Fibroblast of gingiva (primary cell): Measurements from ENCODE around the gene CDH23.

Experiments
- DNase-seq: peaks from one replicate; pipeline ENCODE4 v3.0.0-alpha.2; 2011; ENCODE audit warnings: low read depth

CDH23 gene

DNA sequence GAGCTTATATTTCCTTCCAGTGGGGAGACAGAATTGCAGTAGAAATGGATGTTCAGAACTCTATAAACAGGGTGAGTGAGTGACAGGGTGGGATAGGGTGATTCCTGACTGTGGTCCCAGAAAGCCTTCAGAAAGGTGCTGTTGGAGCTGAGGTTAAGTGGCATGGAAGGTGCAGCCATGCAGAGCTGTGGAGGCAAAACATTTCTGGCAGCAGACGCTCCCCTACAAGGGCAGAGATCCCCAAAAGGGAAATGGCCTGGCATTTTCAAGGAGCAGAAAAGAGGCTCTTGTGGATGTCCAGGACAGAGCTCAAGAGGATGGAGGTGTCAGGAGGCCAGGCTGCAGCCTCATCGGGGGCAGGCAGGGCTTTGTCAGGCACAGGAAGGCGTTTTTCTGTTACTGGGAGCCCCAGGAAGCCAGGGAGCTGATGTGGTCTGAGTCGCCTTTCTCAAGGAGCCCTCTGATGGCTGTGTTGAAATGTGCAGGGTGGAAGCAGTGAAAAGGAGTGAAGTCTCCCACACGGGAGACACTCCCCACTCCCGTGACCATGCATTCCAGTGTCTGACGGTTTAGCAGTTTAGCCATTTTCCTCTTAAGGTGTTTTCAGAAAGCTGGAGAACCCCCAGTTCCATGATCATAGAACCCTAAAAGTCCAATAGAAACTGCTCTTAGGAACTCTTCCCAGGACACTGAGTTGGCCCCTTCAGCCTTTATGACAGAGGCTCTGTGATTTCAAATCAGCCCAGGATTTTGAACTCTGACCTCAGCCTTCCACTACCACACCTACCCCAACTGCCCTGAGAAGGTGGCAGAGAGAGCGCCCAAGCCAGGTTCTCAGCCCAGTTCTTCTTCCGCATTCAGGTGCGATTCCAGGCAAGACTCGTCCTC is 226.6 kb downstream of the CDH23 start:
- no peak for DNase-seq

DNA sequence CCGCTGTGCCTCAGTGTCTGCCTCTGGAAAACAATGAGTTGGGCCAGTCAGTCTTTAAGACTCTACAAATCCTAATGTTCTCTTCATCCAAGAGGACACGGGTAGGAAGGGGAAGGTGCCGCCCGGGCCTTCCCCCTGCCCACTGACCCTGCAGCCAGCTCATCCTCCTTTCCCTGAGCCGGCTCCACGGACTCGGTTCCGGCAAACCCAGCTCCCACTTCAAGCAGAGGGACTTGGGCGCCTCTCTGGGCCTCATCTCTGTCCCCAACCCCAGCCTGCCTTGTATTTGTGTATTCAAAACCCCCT is 227.2 kb downstream of the CDH23 start:
- DNase-seq: no peak

DNA sequence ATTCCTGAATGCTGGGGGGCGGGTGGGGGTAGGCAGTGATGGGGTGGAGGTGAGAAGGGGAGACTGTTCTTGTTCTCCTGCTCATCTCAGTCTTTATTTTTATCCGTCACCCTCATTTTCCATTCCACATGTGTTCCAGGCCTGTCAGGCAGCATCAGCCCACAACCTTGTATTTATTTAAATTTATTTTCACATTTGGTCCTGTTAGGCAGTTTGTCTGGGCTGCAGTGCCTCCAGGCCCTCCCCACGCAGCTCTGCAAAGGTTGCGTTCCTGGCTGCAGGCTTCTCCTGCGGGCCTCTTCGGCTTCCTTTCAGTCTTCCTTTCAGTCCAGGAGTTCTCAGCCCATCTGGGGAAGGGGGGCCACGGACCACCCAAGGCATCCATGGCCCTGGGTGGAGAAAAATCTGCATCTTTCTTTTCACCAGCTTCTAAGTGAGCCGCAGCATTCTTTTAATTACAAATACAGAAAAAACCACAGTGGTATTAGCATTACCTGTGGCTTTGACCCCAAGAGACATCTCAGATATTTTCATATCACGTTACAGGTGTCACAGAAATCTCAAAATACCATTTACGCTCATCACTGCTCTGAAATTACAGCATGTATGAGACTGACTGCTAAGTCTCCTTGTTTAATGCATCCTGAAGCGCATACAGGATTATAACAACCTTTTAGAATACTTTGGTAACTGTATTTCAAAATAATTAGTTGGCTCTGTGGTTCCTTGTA is 228.9 kb downstream of the CDH23 start:
- DNase-seq: no peak

DNA sequence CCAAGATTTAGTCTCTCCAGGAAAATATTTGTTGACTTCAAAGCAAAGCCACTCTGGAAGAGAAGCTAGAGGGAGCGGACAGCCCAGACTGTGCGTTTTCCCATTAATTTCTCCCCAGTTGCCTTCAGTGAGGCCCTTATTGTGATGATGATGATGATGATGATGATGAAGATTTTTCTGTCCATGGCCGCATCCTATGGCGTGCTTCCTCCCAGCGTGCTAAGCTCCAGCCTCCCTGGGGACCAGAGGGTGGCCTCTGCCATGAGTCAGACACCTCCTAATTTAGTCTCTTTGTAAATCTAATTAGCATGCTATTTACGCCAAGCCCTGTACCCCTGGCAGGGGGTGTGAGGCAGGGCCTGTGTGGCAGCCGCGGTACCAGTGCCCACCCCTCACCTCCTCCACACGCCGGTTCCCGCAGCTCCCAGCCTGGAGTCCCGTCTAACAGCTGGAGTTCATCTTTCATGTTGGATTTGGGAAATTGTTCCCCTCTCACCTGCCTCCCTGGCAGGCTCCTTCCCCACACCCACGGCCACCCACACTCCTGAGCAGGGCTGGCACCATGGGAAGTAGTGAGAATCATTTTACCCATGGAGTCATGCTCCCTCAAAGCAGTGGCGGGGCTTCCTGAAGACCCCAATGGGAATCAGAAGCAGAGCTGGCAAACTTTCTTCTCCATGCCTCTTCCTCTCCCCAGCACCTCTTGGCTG is 230.7 kb downstream of the CDH23 start:
- DNase-seq: no peak

DNA sequence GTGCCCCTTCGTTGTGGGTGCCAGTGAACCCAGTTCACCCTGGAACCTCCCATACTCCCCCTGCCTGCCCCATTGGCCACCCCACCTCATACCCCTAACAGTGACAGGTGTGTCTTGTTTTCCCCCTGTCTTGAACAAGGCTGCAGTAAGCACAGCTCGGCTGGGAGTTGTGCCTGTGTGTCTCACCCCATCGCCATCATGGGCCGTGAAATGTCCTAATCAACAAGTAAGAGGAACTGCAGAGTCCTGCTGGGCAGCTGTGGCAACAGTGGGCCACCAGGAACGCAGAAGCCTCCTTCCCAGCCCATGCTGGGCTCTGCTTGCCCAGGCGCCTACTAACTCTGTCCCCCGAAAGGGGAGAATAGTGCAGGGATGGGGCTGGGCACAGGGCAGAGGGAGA is 231.2 kb downstream of the CDH23 start:
- DNase-seq: no peak

DNA sequence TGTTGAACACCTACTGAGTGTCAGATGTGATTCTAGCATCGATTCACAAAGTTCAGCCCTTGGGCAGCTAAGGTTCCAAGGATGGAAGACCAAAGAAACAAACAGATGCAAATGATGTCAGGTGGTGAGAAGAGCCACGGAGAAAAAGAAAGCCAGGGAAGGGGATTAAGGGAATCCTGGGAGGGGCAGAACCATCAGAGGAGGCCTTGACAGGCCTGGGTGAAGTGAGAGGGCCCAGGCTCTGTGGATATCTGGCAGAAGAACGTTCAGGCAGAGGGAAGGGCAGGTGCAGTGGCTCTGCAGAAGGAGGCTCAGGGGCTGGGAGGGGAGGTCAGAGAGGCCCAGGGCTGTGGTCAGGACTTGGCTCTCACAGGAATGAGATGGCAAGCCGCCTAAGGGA is 232.4 kb downstream of the CDH23 start:
- no peak for DNase-seq

DNA sequence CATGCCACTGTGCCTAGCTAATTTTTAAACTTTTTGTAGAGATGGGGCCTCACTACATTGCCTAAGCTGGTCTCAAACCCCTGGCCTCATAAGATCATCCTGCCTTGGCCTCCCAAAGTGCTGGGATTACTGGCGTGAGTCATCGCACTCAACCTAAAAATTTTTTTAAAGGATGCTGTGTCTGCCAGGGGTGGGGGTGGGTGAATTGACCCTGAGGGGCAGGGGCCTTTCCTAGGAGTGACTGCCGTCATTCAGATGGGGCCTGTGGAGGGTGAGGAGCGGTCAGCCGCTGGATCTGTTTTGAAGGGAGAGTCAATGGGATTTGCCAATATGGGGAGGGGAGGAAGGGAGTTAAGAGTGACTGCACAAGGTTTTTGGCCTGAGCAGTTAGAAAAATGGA is 233.4 kb downstream of the CDH23 start:
- DNase-seq: no peak

DNA sequence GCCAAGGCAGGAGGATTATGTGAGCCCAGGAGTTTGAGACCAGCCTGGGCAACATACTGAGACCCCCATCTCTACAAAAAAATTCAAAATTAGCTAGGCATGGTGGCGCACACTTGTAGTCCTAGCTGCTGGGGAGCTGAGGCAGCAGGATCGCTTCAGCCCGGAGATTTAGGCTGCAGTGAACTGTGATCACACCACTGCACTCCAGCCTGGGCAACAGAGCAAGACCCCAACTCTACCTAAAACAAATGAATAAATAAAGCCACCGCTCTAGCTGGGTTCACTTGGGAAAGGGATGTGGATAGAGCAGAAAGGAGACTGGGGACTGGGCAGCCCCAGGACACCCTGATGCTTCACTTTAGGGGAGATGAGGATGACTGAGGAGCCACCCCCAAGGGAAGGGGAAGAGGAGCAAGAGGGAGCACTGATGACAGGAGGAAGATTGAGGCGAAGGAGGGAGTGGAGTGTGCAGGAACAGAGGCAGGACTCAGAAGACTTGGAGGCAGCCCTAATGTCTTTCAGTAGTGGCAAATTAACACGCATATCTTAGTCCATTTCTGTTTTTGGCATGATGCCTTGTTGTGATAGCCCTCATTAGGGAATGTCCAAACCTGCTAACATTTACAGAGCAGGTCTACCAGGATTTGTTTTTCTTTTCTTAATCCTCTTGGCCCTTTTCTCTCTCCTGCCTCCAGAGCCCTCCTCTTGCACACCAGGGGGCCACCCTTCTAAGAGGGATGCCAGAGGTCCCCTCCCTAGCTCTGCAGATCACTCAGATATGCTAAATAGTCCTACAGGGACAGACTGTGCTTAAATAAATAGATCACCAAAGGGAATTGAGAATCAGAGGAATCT is 234.5 kb downstream of the CDH23 start:
- DNase-seq: no peak

DNA sequence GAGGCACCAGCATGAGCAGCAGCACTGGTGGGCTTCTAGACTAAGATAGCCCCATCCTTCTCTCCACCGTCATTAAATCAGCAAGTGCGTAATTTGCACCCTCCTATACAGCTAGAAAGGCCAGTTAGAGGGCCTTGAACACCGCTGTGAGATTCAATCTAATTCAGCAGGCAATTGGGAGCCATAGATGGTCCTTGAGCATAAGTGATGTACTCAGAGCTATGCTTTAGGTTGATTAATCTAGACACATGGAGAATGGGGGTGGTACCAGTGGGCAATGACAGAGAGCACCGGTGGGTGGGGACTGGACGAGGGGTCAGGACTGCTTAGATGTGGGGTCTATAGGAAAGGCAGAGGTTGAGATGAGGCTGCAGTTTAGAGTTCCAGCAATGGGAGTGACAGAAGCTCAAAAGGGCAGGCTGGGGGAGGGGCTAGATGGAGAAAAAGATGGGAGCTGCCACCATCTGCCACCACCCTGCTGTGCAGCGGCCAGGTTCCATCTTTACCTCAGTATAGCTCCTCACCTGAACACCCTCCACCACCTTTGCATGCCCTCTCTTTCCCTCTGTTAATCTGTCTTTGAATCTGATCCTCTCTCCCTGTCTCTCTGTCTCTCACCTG is 235.6 kb downstream of the CDH23 start:
- no peak for DNase-seq

DNA sequence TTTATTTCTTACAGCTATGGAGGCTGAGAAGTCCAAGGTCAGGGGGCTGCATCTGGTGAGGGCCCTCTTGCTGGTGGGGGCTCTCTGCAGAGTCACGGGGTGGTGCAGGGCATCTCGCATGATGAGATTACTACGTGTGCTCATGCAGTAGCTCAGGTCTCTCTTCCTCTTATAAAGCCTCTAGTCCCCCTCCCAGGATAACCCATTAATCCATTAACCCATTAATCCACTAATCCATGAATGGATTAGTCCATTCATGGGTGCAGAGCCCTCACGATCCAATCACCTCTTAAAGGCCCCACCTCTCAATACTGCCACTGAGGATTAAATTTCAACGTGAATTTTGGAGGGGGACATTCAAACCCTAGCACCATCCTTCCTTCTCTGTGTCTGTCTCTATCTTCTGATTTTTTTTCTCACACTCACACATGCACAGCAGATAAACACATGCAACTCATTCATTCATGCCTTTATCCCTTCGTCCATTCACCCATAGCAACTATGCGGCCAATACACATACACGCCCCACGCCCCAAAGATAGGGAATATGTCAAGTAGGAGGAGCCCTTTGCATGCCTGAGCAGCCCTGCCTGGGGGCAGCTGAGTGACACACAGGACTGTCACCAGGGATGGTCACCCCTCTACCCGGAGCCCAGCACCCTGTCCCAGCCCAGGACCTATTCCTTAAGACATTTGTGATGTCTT is 236.3 kb downstream of the CDH23 start:
- no peak for DNase-seq

DNA sequence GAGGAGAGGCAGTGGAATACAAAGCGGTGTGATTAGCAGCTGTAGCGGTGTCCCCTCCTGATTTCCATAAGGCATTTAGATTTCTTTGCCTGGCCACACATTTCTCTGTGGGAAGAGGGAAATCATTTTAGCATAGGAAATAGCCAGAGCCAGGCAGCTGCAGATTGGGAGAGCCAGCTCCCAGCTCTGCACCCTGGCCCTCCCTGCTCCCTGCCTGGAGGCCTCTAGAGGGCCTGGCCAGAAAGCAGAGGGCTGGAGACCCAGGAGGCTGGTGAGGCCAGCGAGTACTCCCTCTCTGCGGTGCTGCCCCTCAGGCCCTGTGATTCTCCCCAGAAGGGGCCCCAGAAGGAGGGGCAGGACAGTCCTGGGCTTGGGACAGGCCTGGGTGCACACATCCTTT is 237.2 kb downstream of the CDH23 start:
- DNase-seq: no peak

DNA sequence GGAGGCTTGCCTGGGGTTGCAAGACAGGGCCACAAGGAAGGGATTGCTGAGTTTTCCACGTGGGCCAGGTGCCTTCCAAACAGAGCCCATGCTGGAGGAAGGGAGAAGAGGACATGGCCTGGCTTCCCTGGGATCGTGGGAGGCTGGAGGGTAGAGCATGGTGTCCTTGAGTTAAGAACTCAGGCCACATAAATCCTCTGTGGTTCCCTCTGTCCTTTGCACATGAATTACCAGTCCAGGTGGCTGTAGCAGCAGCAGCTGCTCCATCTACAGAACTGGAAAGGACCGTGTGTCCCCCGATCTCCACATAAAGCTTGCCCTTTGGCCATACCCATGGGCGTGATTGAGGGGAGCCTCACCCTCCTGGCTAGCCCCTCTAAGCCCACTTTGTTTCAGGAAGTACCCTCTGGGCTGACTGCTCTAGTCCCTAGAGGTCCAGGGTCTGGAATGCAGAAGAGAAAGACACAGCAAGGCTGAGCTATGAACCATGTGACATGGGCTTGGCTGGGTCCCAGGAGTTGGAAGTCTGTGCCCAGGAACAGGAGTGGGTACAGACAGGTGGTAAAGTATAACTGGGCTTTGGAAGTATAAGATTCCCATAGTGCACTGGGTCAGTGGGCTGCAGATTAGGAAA is 237.9 kb downstream of the CDH23 start:
- no peak for DNase-seq

DNA sequence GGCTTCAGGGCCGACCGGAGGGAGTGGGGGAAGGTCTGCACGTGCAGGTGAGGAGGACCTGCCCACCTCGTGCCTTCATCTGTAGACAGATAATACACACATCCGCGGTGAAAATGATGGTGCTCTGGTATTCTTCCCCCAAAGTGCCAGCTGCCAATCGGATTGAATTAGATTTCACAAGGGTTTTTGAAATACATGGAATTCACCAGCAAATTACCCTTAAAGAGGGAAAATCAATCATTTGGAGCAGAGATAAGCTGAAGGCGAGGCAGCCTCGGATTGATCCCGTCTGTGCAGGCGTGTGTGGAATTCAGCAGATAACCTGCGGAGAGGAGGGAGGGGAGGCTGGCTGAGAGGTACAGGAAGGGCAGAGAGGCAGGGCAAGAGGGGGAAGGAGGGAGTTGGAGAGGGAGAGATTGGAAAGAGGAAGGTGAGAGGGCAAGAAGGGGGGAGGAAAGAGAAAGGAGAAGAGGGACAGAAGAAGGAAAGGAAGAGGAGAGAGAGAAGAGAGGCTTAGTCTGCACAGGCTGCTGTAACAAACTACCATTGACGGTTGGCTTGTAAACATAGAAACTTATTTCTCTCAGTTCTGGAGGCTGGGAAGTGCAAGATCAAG is 238.6 kb downstream of the CDH23 start:
- no peak for DNase-seq

DNA sequence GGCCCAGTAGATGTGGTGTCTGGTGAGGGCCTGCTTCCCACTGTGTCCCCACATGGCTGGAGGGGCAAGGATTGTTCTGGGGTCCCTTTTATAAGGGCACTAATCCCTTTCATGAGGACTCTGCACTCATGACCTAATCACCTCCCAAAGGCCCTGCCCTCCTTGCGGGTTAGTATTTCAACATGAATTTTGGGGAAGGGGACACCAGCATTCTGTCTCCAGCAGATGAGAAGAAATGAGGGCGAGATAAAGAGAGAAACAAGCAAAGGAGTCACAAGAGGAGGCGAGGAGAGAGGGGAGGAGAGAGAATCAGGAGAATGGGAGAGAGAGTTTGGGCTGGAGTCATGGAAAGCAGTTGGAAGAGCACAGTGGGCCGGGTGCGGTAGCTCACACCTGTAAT is 239.1 kb downstream of the CDH23 start:
- no peak for DNase-seq

DNA sequence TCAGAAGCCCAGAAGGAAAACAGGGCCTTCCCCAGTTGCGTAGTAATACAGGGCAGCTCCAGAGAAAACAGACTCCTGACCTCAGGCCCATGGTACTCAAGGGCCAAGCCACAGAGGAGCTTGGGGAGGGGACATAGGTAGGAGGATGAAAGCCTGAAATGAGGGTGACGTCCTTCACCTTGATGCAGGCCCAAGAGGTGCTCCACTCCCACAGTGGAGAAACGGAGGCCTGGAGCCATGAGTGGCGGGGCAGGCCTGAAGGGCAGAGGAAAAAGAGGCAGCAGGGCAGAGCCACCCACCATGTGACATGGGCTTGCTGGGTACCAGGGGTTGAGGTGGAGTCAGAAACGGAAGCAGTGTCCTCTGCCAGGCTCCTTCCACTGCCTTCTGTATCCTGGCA is 239.9 kb downstream of the CDH23 start:
- DNase-seq: no peak

DNA sequence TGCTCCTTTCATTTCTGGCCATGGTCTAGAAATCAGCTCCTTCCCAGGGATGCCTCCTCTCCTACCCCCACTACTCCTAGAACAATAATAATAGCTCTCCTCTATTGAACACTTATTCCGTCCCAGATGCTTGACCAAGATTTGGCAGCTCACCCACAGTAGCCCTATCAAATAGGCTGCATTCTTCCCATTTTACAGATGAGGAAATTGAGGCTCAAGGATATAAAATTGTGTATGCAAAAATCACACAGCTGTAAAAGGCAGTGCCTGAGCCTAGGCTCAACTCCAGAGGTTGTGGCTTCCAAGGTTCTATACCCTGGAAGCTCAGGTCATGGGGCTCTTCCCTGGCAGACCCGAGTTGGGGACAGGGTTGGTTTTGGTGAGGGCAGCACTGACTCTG is 240.6 kb downstream of the CDH23 start:
- no peak for DNase-seq

DNA sequence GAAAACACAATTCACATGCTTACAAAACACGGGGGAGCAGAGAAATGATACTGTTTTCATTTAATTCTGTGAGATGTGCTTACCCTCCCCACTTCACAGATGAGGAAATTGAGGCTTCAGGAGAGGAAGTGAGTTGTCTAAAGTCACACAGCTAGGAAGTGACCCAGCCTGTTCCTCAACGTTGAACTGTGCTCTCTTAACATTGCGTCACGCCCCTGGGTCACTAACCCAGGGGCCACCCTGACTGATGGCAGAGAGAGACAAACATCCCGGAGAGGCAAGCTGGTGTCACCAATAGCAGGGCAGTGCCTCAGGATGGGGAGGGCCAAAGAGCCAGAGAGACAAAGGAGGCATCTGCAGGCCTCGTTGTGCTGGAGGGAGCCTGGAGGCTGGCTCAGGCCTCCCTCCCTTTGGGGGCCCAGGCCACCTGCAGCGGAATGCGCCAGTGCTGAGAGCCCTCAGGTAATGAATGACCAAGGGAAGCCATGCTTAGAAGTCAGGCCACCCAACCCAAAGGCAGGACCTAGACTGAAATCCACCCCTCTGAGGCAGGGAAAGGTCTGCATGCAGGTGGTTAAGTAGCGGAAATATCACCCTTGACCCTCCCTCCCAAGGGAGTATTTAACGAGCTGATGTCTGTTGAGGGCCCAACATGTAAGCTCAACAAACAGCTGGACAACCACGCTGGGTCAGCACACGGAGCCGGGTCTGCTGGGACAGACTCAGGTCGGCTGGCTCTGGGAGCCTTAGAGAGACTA is 241.5 kb downstream of the CDH23 start:
- no peak for DNase-seq

DNA sequence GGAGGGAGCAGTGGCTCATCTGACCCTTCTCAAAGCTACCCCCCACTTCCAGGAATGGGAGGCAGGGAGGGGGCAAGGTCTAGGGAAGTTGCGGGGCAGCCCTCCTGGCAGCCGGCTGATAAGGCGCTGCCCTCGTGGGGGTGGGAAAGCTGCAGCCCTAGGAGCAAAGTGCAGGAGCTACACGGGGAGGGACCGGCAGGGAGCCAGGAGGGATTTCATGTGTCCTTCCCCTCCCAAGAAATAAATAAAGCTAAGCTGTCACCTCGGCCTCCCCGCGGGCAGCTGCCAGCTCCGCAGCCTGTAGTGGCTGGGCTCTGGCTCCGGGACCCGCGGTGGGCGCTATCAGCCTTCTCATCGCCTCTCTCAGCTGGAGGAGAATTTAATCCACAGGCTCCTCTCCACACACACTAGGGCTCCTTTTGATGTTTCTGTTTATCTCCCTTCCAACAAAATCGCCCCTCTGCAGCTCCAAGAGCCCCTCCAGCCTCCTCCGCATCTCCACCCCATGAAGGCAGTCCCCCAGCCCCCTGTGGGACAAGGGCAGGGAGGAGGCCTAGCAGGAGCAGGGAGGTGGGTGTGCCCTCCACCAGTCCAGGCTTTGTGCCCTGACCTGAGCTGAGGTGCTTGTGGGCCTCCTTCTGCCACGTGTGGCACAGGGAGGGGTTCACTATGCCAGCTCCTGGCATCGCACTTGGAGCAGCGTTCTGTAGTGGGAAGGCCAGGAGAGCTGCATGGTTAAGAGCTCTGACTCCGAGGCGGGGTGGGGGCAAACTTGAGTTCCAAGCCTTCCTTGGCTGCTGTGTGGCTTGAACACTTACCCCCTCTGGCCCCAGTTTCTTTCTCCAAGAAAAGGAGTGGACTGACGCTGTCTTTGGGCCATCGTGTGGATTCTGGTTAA is 242.4 kb downstream of the CDH23 start:
- DNase-seq: no peak
